Measurements from ENCODE around the gene XK. TPM values are rescaled to one million over a fixed set of nuclear protein-coding genes. Genes with fewer than 3 reads are reported as not detected.
A peak's percentile ranks its signal among the peaks of the same experiment; 100 is the strongest.

Gene XK, protein sequence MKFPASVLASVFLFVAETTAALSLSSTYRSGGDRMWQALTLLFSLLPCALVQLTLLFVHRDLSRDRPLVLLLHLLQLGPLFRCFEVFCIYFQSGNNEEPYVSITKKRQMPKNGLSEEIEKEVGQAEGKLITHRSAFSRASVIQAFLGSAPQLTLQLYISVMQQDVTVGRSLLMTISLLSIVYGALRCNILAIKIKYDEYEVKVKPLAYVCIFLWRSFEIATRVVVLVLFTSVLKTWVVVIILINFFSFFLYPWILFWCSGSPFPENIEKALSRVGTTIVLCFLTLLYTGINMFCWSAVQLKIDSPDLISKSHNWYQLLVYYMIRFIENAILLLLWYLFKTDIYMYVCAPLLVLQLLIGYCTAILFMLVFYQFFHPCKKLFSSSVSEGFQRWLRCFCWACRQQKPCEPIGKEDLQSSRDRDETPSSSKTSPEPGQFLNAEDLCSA
- total RNA-seq (ENCODE audit: low replicate concordance) = 1.0 and 1.3 TPM in 2 replicates

DNA sequence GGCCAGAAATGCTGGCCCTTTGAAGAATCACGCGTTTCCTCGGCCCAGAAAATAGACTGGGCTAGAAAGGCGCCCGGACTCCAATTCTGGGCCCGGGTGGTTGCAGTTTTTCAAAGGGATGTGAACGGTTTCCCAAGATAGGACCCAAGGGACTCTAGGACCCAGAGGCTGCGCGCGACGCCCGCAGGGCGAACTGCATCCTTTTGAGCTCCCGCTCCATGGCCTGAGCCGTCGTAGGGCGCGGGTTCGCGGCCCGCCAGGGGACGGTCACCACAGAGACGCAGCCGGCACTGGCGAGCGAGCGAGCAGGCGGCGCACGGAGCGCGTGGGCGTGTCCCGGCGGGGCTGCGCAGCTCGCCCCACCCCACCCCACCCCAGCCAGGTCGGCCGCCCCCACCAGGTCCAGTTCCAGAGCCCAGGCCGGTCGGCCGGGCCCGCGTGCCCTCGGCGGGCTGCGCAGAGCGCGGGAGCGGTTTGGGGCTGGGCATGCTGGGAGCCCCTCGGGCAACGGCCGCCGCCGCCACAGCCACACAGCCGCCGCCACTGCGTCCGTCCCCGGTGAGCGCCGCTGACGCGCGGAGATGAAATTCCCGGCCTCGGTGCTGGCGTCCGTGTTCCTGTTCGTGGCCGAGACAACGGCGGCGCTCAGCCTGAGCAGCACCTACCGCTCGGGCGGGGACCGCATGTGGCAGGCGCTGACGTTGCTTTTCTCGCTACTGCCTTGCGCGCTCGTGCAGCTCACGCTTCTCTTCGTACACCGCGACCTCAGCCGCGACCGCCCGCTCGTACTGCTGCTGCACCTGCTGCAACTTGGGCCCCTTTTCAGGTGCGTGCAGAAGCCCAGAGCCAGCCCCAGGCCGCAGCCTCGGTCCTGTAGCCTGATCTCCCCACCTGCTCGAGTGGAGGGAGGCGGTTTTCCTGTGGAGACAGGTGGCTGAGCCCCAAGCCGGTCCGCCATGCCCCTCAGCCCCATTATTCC is at the start of gene XK:
TSS of gene XK (plus strand) at position 411 of the 979 bp plus-strand sequence. CDS start at position 582, 171 bp downstream.
- peak within 1 kb of the TSS; percentile 79 for H2AFZ ChIP-seq (replicated peaks)

GRCh38 chrX:37638047-37638446 is 47.5 kb upstream of the XK start:
- Histone ChIP-seq H3F3A (ENCODE audit: low read depth) (no peaks in the 10 kb centered on the region), H4K20me1 (ENCODE audit: low read depth) (no peaks in the 10 kb centered on the region), H3K9ac (no peak overlapping the region), H2AFZ (replicated peaks) (no peak overlapping the region), H3K4me3 (no peak overlapping the region), H3K36me3 (no peaks in the 10 kb centered on the region), H3K4me1 (no peaks in the 10 kb centered on the region), H3K9me3 (ENCODE audit: low read depth) (no peaks in the 10 kb centered on the region), H3K79me2 (ENCODE audit: low read depth) (no peaks in the 10 kb centered on the region), H3K27me3 (no peaks in the 10 kb centered on the region), H3K27ac (no peak overlapping the region), H3K4me2 (no peak overlapping the region)
- H3K27ac Mint-ChIP-seq = no peak overlapping the region
- H3K9me3 Mint-ChIP-seq = peaks cover 4% of the 10 kb centered on the region
- H3K27me3 Mint-ChIP-seq (ENCODE audit: insufficient read depth, low read depth) = peaks cover 3% of the 10 kb centered on the region
- H3K4me3 Mint-ChIP-seq = no peak overlapping the region
- DNase-seq (ENCODE audit: low spot score) = no peak
- TF ChIP-seq EZH2 (IDR thresholded peaks at IDR 0.05) = no peak
- peaks cover 3% of the 10 kb centered on the region for H3K4me1 Mint-ChIP-seq
- H3K36me3 Mint-ChIP-seq = no peaks in the 10 kb centered on the region

More for the DNA sequence above, at the start of gene XK:
- Histone ChIP-seq H3K4me2 (peak within 1 kb of the TSS; percentile 64), H3K9me3 (ENCODE audit: low read depth) (no peaks in the 10 kb centered on the region), H3K9ac (no peak within 1 kb of the TSS), H3K27ac (no peak within 1 kb of the TSS), H3K79me2 (ENCODE audit: low read depth) (no peaks in the 10 kb centered on the region), H4K20me1 (ENCODE audit: low read depth) (no peaks in the 10 kb centered on the region), H3K4me1 (no peaks in the 10 kb centered on the region), H3K4me3 (peak within 1 kb of the TSS; percentile 36), H3K27me3 (peaks cover 24% of the 10 kb centered on the region), H3K36me3 (no peaks in the 10 kb centered on the region), H3F3A (ENCODE audit: low read depth) (no peaks in the 10 kb centered on the region)
- Mint-ChIP-seq H3K27ac (no peak within 1 kb of the TSS), H3K36me3 (no peaks in the 10 kb centered on the region), H3K4me3 (peak within 1 kb of the TSS; percentile 82), H3K9me3 (no peaks in the 10 kb centered on the region), H3K27me3 (ENCODE audit: insufficient read depth, low read depth) (peaks cover 2% of the 10 kb centered on the region), H3K4me1 (no peaks in the 10 kb centered on the region)
- DNase-seq (ENCODE audit: low spot score) = peak; percentile 68
- TF ChIP-seq, protein P1, sequence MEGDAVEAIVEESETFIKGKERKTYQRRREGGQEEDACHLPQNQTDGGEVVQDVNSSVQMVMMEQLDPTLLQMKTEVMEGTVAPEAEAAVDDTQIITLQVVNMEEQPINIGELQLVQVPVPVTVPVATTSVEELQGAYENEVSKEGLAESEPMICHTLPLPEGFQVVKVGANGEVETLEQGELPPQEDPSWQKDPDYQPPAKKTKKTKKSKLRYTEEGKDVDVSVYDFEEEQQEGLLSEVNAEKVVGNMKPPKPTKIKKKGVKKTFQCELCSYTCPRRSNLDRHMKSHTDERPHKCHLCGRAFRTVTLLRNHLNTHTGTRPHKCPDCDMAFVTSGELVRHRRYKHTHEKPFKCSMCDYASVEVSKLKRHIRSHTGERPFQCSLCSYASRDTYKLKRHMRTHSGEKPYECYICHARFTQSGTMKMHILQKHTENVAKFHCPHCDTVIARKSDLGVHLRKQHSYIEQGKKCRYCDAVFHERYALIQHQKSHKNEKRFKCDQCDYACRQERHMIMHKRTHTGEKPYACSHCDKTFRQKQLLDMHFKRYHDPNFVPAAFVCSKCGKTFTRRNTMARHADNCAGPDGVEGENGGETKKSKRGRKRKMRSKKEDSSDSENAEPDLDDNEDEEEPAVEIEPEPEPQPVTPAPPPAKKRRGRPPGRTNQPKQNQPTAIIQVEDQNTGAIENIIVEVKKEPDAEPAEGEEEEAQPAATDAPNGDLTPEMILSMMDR (IDR thresholded peaks at IDR 0.05) = no peak
- TF ChIP-seq EZH2phosphoT487 (IDR thresholded peaks at IDR 0.05) (no peak), EZH2 (IDR thresholded peaks at IDR 0.05) (no peak)

DNA sequence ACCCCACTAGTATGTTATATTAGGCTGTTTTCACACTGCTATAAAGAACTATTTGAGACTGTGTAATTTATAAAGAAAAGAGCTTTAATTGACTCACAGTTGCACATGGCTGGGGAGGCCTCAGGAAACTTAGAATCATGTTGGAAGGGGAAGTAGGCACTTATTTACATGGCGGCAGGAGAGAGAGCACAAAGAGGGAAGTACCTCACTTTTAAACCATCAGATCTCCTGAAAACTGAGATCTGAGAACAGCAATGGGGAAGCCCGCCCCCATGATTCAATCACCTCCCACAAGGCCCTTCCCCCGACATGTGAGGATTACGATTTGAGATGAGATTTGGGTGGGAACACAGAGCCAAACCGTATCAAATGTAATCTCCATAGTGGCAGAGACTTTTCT is 45.4 kb upstream of the XK start:
- no peak overlapping the region for H3K4me2 ChIP-seq
- H3K27me3 Mint-ChIP-seq (ENCODE audit: insufficient read depth, low read depth) = peaks cover 3% of the 10 kb centered on the region
- TF ChIP-seq EZH2phosphoT487 (IDR thresholded peaks at IDR 0.05) = no peak
- TF ChIP-seq EZH2 (IDR thresholded peaks at IDR 0.05) = no peak
- TF ChIP-seq, protein P1 (IDR thresholded peaks at IDR 0.05) = no peak
- no peaks in the 10 kb centered on the region for H3K4me1 ChIP-seq
- H3F3A ChIP-seq (ENCODE audit: low read depth) = no peaks in the 10 kb centered on the region
- no peaks in the 10 kb centered on the region for H3K79me2 ChIP-seq (ENCODE audit: low read depth)
- H3K27ac ChIP-seq = no peak overlapping the region
- no peaks in the 10 kb centered on the region for H3K36me3 ChIP-seq
- no peak overlapping the region for H3K9ac ChIP-seq
- H3K27me3 ChIP-seq = no peaks in the 10 kb centered on the region
- H3K4me3 ChIP-seq = no peak overlapping the region
- peaks cover 3% of the 10 kb centered on the region for H3K4me1 Mint-ChIP-seq
- no peaks in the 10 kb centered on the region for H3K9me3 ChIP-seq (ENCODE audit: low read depth)
- no peaks in the 10 kb centered on the region for H3K9me3 Mint-ChIP-seq
- no peak for DNase-seq (ENCODE audit: low spot score)
- H3K36me3 Mint-ChIP-seq = no peaks in the 10 kb centered on the region
- no peak overlapping the region for H3K27ac Mint-ChIP-seq
- no peak overlapping the region for H3K4me3 Mint-ChIP-seq
- no peaks in the 10 kb centered on the region for H4K20me1 ChIP-seq (ENCODE audit: low read depth)
- no peak overlapping the region for H2AFZ ChIP-seq (replicated peaks)

Data from neural progenitor cell (in vitro differentiated cells).